PC-9 (cell line): ENCODE results near the gene SLC2A2. TPM values are rescaled to one million over a fixed set of nuclear protein-coding genes. Genes with fewer than 3 reads are reported as not detected.

ENCODE experiments used
- BruUV-seq: library from RNA; stranded (reverse); fragments of 400-500 nt; replicated peaks from 2 replicates; lab custom pipeline; 2021; lab: Mats Ljungman, UMichigan
- CTCF ChIA-PET: fragments of 300-600 bp; sonication (Branson Sonifier 250); formaldehyde crosslinking; loops from one replicate; lab custom pipeline; 2022; ENCODE audit warnings: antibody characterized with exemption; lab: Charles Lee
- POLR2A ChIA-PET: fragments of 300-600 bp; sonication (Branson Sonifier 250); formaldehyde crosslinking; loops from one replicate; lab custom pipeline; 2022; ENCODE audit warnings: antibody characterized with exemption; ENCODE audit not compliant: unreplicated experiment; lab: Charles Lee
- DNase-seq, 2 experiments: peaks; one replicate each; pipeline versions ENCODE4 v3.0.0 to v3.0.0-alpha.2; 2015 to 2022; ENCODE audit warnings: mixed read lengths in 1 of 2
- H2AFZ ChIP-seq: fragments of 200-600 bp; sonication (generic); 2 replicates; pipeline ENCODE4 v1.8.1; 2017; ENCODE audit warnings: antibody characterized with exemption
- H3F3A ChIP-seq: fragments of 200-600 bp; sonication (generic); 2 replicates; pipeline ENCODE4 v1.8.1; 2017; ENCODE audit warnings: antibody characterized with exemption, mild to moderate bottlenecking, low read depth; ENCODE audit not compliant: insufficient read depth
- H3K27ac ChIP-seq: fragments of 200-600 bp; sonication (generic); 2 replicates; pipeline ENCODE4 v1.6.1; 2016; ENCODE audit warnings: mixed run types
- H3K27me3 ChIP-seq: fragments of 200-600 bp; sonication (generic); 2 replicates; pipeline ENCODE4 v1.6.1; 2016; ENCODE audit warnings: low read depth, mixed run types; ENCODE audit not compliant: insufficient read depth
- H3K36me3 ChIP-seq: fragments of 200-600 bp; sonication (generic); 2 replicates; pipeline ENCODE4 v1.6.1; 2016; ENCODE audit warnings: low read depth, mixed run types
- H3K4me1 ChIP-seq: fragments of 200-600 bp; sonication (generic); replicated peaks from 2 replicates; pipeline ENCODE4 v1.6.1; 2016; ENCODE audit warnings: mixed run types; ENCODE audit not compliant: insufficient read depth
- H3K4me2 ChIP-seq: fragments of 200-600 bp; sonication (generic); 2 replicates; pipeline ENCODE4 v1.6.1; 2017; ENCODE audit warnings: mixed run types
- H3K4me3 ChIP-seq: fragments of 200-600 bp; sonication (generic); 2 replicates; pipeline ENCODE4 v1.6.1; 2016; ENCODE audit warnings: mixed run types
- H3K79me2 ChIP-seq: fragments of 200-600 bp; sonication (generic); 2 replicates; pipeline ENCODE4 v1.6.1; 2017; ENCODE audit warnings: low read depth, mixed run types
- H3K9me2 ChIP-seq: fragments of 200-600 bp; sonication (generic); 2 replicates; pipeline ENCODE4 v1.8.1; 2017; ENCODE audit warnings: mild to moderate bottlenecking; ENCODE audit not compliant: insufficient read depth
- H3K9me3 ChIP-seq: fragments of 200-600 bp; sonication (generic); 2 replicates; pipeline ENCODE4 v1.8.1; 2016; ENCODE audit warnings: low read depth; ENCODE audit not compliant: insufficient read depth
- H4K20me1 ChIP-seq: fragments of 200-600 bp; sonication (generic); 2 replicates; pipeline ENCODE4 v1.8.1; 2017; ENCODE audit not compliant: insufficient read depth
- CTCF ChIP-seq: fragments of 200-600 bp; sonication (generic); conservative IDR thresholded peaks from 2 replicates; pipeline ENCODE4 v1.6.1; 2017; ENCODE audit warnings: mixed run types, antibody characterized with exemption, mild to moderate bottlenecking, moderate library complexity
- EZH2 ChIP-seq: fragments of 200-600 bp; sonication (generic); IDR thresholded peaks from 2 replicates; pipeline ENCODE4 v1.8.0; 2017; ENCODE audit warnings: antibody characterized with exemption, low read depth
- intact Hi-C: fragments of 100-400 bp; cut with micrococcal nuclease; formaldehyde crosslinking; loops from one replicate; pipeline ENCODE4 v1.10.0; 2022; ENCODE audit not compliant: unreplicated experiment
- total RNA-seq: library from RNA; stranded (reverse); gene quantifications from 2 replicates; pipeline ENCODE4 v1.2.3, GENCODE V29; 2021

The SLC2A2 gene
- total RNA-seq, 1 experiment from 2014 or later = not detected

- no peaks in the 10 kb centered on the region for H3F3A ChIP-seq
- no peak overlapping the region for H3K4me3 ChIP-seq
- no peaks in the 10 kb centered on the region for H3K79me2 ChIP-seq
- no peak overlapping the region for H2AFZ ChIP-seq
- no peak overlapping the region for H3K4me2 ChIP-seq
- no peak overlapping the region for H3K27ac ChIP-seq
- no TSS peak for BruUV-seq
- TF ChIP-seq CTCF (no peak), EZH2 (no peak)
- ChIA-PET CTCF (no interaction called here), POLR2A (no interaction called here)
- H3K4me1 ChIP-seq = no peaks in the 10 kb centered on the region
- H3K9me2 ChIP-seq = no peaks in the 10 kb centered on the region
- no peaks in the 10 kb centered on the region for H3K27me3 ChIP-seq
- DNase-seq = peak in 1 of 2 experiments; percentile 23
- no peaks in the 10 kb centered on the region for H4K20me1 ChIP-seq
- H3K36me3 ChIP-seq = no peaks in the 10 kb centered on the region
- no peaks in the 10 kb centered on the region; the same call in 1 of the 2 replicates for H3K9me3 ChIP-seq
- intact Hi-C loops = no loop called here
Observed at GRCh38 chr3:170947018-170947769, 79.3 kb downstream of the SLC2A2 start.

Other genes starting within 250 kb of the SLC2A2 start
- 57.3 and 60.3 TPM in 2 replicates for gene RPL22L1, start 156.5 kb downstream of the SLC2A2 start, total RNA-seq
- 12.4 and 19.8 TPM in 2 replicates for gene EIF5A2, start 118.1 kb downstream of the SLC2A2 start, total RNA-seq